Neuronal stem cell (in vitro differentiated cells): ENCODE results near the gene HLA-E.
"Not testable (repeated sequence)": the region's sequence is repeated elsewhere in the genome, so short reads cannot be mapped to it uniquely, and the experiment has no call there.

Experiments used
- DNase-seq: peaks from one replicate; pipeline ENCODE4 v3.0.0-alpha.2; 2013; ENCODE audit warnings: low spot score
- H2AFZ ChIP-seq: one replicate; pipeline ENCODE4 v1.6.1; 2013; ENCODE audit warnings: mild to moderate bottlenecking, low read length, inconsistent platforms
- H2AK5ac ChIP-seq: 2 replicates; pipeline ENCODE4 v1.6.1; 2013; ENCODE audit warnings: low read depth, mild to moderate bottlenecking, inconsistent platforms, low read length, moderate library complexity, mixed read lengths
- H2BK120ac ChIP-seq: 2 replicates; pipeline ENCODE4 v1.6.1; 2013; ENCODE audit warnings: low read depth, mild to moderate bottlenecking, inconsistent platforms, low read length, moderate library complexity, mixed read lengths
- H2BK12ac ChIP-seq: one replicate; pipeline ENCODE4 v1.6.1; 2013; ENCODE audit warnings: low read length, inconsistent platforms
- H2BK15ac ChIP-seq: 2 replicates; pipeline ENCODE4 v1.6.1; 2013; ENCODE audit warnings: mild to moderate bottlenecking, low read length, inconsistent platforms, mixed read lengths
- H2BK5ac ChIP-seq: one replicate; pipeline ENCODE4 v1.6.1; 2013; ENCODE audit warnings: inconsistent platforms, mild to moderate bottlenecking, low read length, moderate library complexity
- H3K14ac ChIP-seq: one replicate; pipeline ENCODE4 v1.6.1; 2013; ENCODE audit warnings: low read length, inconsistent platforms
- H3K18ac ChIP-seq: 2 replicates; pipeline ENCODE4 v1.6.1; 2013; ENCODE audit warnings: low read length, inconsistent platforms
- H3K23ac ChIP-seq: 2 replicates; pipeline ENCODE4 v1.6.1; 2013; ENCODE audit warnings: low read depth, mild to moderate bottlenecking, mixed read lengths, low read length, inconsistent platforms; ENCODE audit not compliant: poor library complexity
- H3K27ac ChIP-seq: replicated peaks from 3 replicates; pipeline ENCODE4 v1.5.1; 2013; ENCODE audit warnings: low read length, inconsistent platforms
- H3K27me3 ChIP-seq, 3 experiments: 2 replicates each; pipeline ENCODE4 v1.6.1; 2013; ENCODE audit warnings: low read length in 3 of 3, mild to moderate bottlenecking in 2 of 3, inconsistent platforms in 1 of 3, low read depth in 1 of 3, mixed read lengths in 1 of 3, moderate library complexity in 1 of 3; ENCODE audit not compliant: control insufficient read depth in 3 of 3, insufficient read depth in 3 of 3
- H3K36me3 ChIP-seq, 2 donors: replicated peaks in 1 of 2; 2 replicates each; pipeline ENCODE4 v1.6.1; 2013; ENCODE audit warnings: low read length in 2 of 2; ENCODE audit not compliant: control insufficient read depth in 2 of 2, insufficient read depth in 2 of 2
- H3K4ac ChIP-seq: 2 replicates; pipeline ENCODE4 v1.6.1; 2013; ENCODE audit warnings: inconsistent platforms, mild to moderate bottlenecking, low read length, moderate library complexity
- H3K4me1 ChIP-seq, 2 donors: 1 replicate in 1 of 2; 2 replicates in 1 of 2; pipeline ENCODE4 v1.6.1; 2013; ENCODE audit warnings: low read length in 2 of 2, low read depth in 1 of 2; ENCODE audit not compliant: control insufficient read depth in 2 of 2, insufficient read depth in 1 of 2
- H3K4me2 ChIP-seq: one replicate; pipeline ENCODE4 v1.6.1; 2013; ENCODE audit warnings: mild to moderate bottlenecking, low read length, inconsistent platforms; ENCODE audit not compliant: insufficient read depth, poor library complexity, severe bottlenecking
- H3K4me3 ChIP-seq, 2 donors: 2 replicates each; pipeline ENCODE4 v1.5.1; 2013; ENCODE audit warnings: low read length in 2 of 2, mild to moderate bottlenecking in 2 of 2, inconsistent platforms in 1 of 2, moderate library complexity in 1 of 2
- H3K79me1 ChIP-seq: one replicate; pipeline ENCODE4 v1.6.1; 2013; ENCODE audit warnings: low read depth, mild to moderate bottlenecking, inconsistent platforms, low read length, moderate library complexity
- H3K9ac ChIP-seq: one replicate; pipeline ENCODE4 v1.6.1; 2013; ENCODE audit warnings: mild to moderate bottlenecking, low read depth, low read length, inconsistent platforms; ENCODE audit not compliant: poor library complexity
- H3K9me3 ChIP-seq, 2 donors: replicated peaks in 1 of 2; 2 replicates each; pipeline versions ENCODE3 to v1.6.1; 2013; ENCODE audit warnings: low read length in 2 of 2, mild to moderate bottlenecking in 2 of 2, inconsistent platforms in 1 of 2, low read depth in 1 of 2, mixed read lengths in 1 of 2, moderate library complexity in 1 of 2; ENCODE audit not compliant: control insufficient read depth in 2 of 2, insufficient read depth in 1 of 2
- H4K8ac ChIP-seq: one replicate; pipeline ENCODE4 v1.6.1; 2013; ENCODE audit warnings: low read depth, mild to moderate bottlenecking, inconsistent platforms, low read length, moderate library complexity
- H4K91ac ChIP-seq: one replicate; pipeline ENCODE4 v1.6.1; 2013; ENCODE audit warnings: low read length, low read depth, mild to moderate bottlenecking, inconsistent platforms; ENCODE audit not compliant: poor library complexity
- WGBS, 2 donors: extraction: QIAGEN DNeasy Blood & Tissue Kit; methylation state at CpG; one replicate each; pipeline ENCODE4 v1.1.7; 2013; ENCODE audit warnings: missing lambda C conversion rate in 2 of 2, mixed read lengths in 1 of 2; ENCODE audit not compliant: insufficient read length in 2 of 2, insufficient replicate concordance in 1 of 2; ENCODE audit errors: extremely low coverage in 2 of 2; 5-methylcytosine and 5-hydroxymethylcytosine counted together

HLA-E gene

DNA sequence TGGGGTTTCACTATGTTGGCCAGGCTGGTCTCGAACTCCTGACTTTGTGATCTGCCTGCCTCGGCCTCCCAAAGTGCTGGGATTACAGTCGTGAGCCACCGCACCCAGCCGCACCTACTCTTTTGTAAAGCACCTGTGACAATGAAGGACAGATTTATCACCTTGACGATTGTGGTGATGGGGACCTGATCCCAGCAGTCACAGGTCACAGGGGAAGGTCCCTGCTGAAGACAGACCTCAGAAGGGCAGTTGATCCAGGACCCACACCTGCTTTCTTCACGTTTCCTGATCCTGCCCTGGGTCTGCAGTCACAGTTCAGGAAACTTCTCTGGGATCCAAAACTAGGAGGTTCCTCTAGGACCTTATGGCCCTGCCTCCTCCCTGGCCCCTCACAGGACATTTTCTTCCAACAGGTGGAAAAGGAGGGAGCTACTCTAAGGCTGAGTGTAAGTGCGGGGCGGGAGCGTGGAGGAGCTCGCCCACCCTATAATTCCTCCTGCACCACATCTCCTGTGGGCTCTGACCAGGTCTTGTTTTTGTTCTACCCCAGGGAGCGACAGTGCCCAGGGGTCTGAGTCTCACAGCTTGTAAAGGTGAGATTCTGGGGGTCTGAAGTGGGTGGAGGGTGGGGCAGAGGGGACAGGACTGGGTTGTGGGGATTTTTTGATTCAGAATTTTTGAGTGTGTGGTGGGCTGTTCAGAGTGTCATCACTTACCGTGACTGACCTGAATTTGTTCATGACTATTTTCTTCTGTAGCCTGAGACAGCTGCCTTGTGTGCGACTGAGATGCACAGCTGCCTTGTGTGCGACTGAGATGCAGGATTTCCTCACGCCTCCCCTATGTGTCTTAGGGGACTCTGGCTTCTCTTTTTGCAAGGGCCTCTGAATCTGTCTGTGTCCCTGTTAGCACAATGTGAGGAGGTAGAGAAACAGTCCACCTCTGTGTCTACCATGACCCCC is 3.0 kb downstream of the HLA-E start:
- Histone ChIP-seq H3K79me1 (no peaks in the 10 kb centered on the region), H3K4ac (no peak overlapping the region), H4K91ac (no peak overlapping the region), H4K8ac (no peak overlapping the region), H3K36me3 (peaks cover 4 to 16% of the 10 kb centered on the region in 2 donors), H2BK12ac (no peak overlapping the region), H2BK15ac (no peak overlapping the region), H3K4me1 (peaks cover 2 to 4% of the 10 kb centered on the region in 2 donors), H2BK120ac (no peak overlapping the region), H3K23ac (no peak overlapping the region), H3K18ac (no peak overlapping the region), H3K9me3 (no peaks in the 10 kb centered on the region), H3K27ac (no peak overlapping the region), H3K14ac (no peak overlapping the region), H3K9ac (no peak overlapping the region), H2BK5ac (no peak overlapping the region), H3K4me2 (no peak overlapping the region), H2AK5ac (no peak overlapping the region), H3K27me3 (no peaks in the 10 kb centered on the region), H2AFZ (no peak overlapping the region), H3K4me3 (no peak overlapping the region)
- DNase-seq, result no peak
- WGBS, 2 donors, result no CpG with 5 or more reads among the region's 16 CpGs

DNA sequence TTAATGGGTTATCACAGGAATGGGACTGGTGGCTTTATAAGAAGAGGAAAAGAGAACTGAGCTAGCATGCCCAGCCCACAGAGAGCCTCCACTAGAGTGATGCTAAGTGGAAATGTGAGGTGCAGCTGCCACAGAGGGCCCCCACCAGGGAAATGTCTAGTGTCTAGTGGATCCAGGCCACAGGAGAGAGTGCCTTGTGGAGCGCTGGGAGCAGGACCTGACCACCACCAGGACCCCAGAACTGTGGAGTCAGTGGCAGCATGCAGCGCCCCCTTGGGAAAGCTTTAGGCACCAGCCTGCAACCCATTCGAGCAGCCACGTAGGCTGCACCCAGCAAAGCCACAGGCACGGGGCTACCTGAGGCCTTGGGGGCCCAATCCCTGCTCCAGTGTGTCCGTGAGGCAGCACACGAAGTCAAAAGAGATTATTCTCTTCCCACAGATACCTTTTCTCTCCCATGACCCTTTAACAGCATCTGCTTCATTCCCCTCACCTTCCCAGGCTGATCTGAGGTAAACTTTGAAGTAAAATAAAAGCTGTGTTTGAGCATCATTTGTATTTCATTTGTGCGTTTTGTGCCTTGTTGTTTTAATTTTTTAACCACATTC is 4.4 kb downstream of the HLA-E start:
- Histone ChIP-seq H2BK12ac (no peak overlapping the region), H4K91ac (no peak overlapping the region), H2AK5ac (no peak overlapping the region), H3K4me3 (no peak overlapping the region), H3K27me3 (no peaks in the 10 kb centered on the region), H3K4ac (no peak overlapping the region), H2AFZ (no peak overlapping the region), H3K27ac (no peak overlapping the region), H3K4me2 (no peak overlapping the region), H4K8ac (no peak overlapping the region), H3K9ac (no peak overlapping the region), H3K23ac (no peak overlapping the region), H3K9me3 (peaks cover 0 to 2% of the 10 kb centered on the region in 2 donors), H3K36me3 (peaks cover 4 to 16% of the 10 kb centered on the region in 2 donors), H3K14ac (no peak overlapping the region), H2BK120ac (no peak overlapping the region), H3K79me1 (no peaks in the 10 kb centered on the region), H2BK5ac (no peak overlapping the region), H2BK15ac (no peak overlapping the region), H3K18ac (no peak overlapping the region), H3K4me1 (peaks cover 2 to 4% of the 10 kb centered on the region in 2 donors)
- WGBS, 2 donors, result no CpG with 5 or more reads among the region's 8 CpGs
- no peak for DNase-seq

DNA sequence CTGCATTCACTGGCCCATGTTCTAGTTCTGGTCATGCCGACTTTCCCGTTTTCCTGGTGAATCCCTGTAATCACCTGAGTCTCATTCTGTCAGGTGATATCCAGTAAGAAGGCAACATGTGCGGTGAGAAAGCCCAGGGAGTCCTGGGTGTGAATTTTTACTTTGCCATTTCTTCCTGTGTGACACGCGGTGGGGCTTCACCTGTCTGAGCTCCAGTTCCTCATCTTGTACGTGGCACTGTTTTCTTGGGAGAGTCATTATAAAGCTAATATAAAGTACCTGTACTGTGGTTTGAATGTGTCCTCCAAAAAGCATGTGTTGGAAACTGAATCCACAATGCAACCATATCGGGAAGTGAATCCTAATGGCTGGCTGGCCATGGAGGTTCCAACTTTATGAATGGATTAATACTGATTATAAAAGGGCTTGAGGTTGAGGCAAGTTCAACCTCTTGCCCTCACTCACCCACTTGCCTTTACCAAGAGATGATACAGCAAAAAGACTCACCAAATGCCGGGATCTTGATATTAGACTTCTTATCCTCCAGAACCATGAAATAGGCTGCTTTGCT is 5.1 kb downstream of the HLA-E start:
- Histone ChIP-seq H3K4me2 (no peak overlapping the region), H2BK15ac (no peak overlapping the region), H3K27ac (no peak overlapping the region), H3K27me3 (no peaks in the 10 kb centered on the region), H4K91ac (no peak overlapping the region), H3K9me3 (peaks cover 0 to 2% of the 10 kb centered on the region in 2 donors), H2BK12ac (no peak overlapping the region), H3K4me3 (no peak overlapping the region), H3K79me1 (no peaks in the 10 kb centered on the region), H3K36me3 (peaks cover 4 to 16% of the 10 kb centered on the region in 2 donors), H3K4ac (no peak overlapping the region), H3K4me1 (peaks cover 2 to 4% of the 10 kb centered on the region in 2 donors), H2AFZ (no peak overlapping the region), H2BK120ac (no peak overlapping the region), H3K14ac (no peak overlapping the region), H3K23ac (no peak overlapping the region), H3K9ac (no peak overlapping the region), H2AK5ac (no peak overlapping the region), H3K18ac (no peak overlapping the region), H4K8ac (no peak overlapping the region), H2BK5ac (no peak overlapping the region)
- WGBS, 2 donors, result no CpG with 5 or more reads among the region's 8 CpGs
- DNase-seq, result no peak

GRCh38 chr6:30495060-30495459 is 5.8 kb downstream of the HLA-E start:
- not testable (repeated sequence) for DNase-seq, H3K23ac ChIP-seq, H3K9me3 ChIP-seq, H2BK15ac ChIP-seq, H3K4me2 ChIP-seq, H2BK12ac ChIP-seq, H3K14ac ChIP-seq, H2BK5ac ChIP-seq, H3K27me3 ChIP-seq, H2AK5ac ChIP-seq, H3K18ac ChIP-seq, H2AFZ ChIP-seq, H2BK120ac ChIP-seq, H3K4me3 ChIP-seq, H4K91ac ChIP-seq, H3K4me1 ChIP-seq, H3K27ac ChIP-seq, H4K8ac ChIP-seq, H3K79me1 ChIP-seq, H3K4ac ChIP-seq, H3K9ac ChIP-seq
- H3K36me3 ChIP-seq, result peaks cover 4 to 16% of the 10 kb centered on the region in 2 donors
- WGBS, 2 donors, result no CpG with 5 or more reads among the region's 4 CpGs
